AG04449 (cell line): Measurements from ENCODE around the gene SGSM2.
A peak's percentile ranks its signal among the peaks of the same experiment; 100 is the strongest.

Experiments
- CTCF ChIA-PET: fragments of 350-600 bp; formaldehyde crosslinking; extraction: SDS; loops from one replicate; lab custom pipeline; 2021; ENCODE audit warnings: antibody characterized with exemption; lab: Yijun Ruan, JAX
- POLR2A ChIA-PET: fragments of 400-600, 350-600 bp; formaldehyde crosslinking; extraction: SDS; loops from one replicate; lab custom pipeline; 2020; ENCODE audit warnings: antibody characterized with exemption, inconsistent platforms; lab: Yijun Ruan, JAX
- DNase-seq: peaks from one replicate; pipeline ENCODE4 v3.0.0-alpha.2; 2010; ENCODE audit warnings: low read depth, low spot score
- H3K4me3 ChIP-seq: 2 replicates; pipeline ENCODE4 v1.5.1; 2011; ENCODE audit warnings: low read depth, mild to moderate bottlenecking, control low read depth, low read length
- CTCF ChIP-seq: IDR thresholded peaks from one replicate; pipeline ENCODE4 v1.5.1; 2011; ENCODE audit warnings: mild to moderate bottlenecking, moderate library complexity, low read length, control low read depth, inconsistent platforms; ENCODE audit not compliant: insufficient read depth; ENCODE audit errors: missing control alignments

SGSM2 gene

GRCh38 chr17:2396192-2396567 is 58.9 kb downstream of the SGSM2 start:
- ChIA-PET POLR2A (no interaction called here), CTCF (interaction anchor here (0.9 to 1.7 kb wide), 2 partner anchors 14 to 20 kb away, joined by 3 to 5 read pairs; no protein-coding TSS in a partner anchor)
- TF ChIP-seq CTCF: no peak
- DNase-seq: no peak
- peak overlapping the region; percentile 57 for H3K4me3 ChIP-seq

GRCh38 chr17:2396568-2397246 is 59.4 kb downstream of the SGSM2 start:
- ChIA-PET POLR2A (no interaction called here), CTCF (interaction anchor here (1.7 to 1.9 kb wide), 4 partner anchors 13 to 19 kb away, joined by 4 to 7 read pairs (median 6); no protein-coding TSS in a partner anchor)
- no peak for TF ChIP-seq CTCF
- DNase-seq: peak; percentile 94
- peak overlapping the region; percentile 57 for H3K4me3 ChIP-seq

GRCh38 chr17:2397247-2398171 is 60.2 kb downstream of the SGSM2 start:
- peak overlapping the region; percentile 69 for H3K4me3 ChIP-seq
- ChIA-PET CTCF (interaction anchor here (1.0 to 1.9 kb wide), 4 partner anchors 14 to 37 kb away, joined by 3 to 7 read pairs (median 6); no protein-coding TSS in a partner anchor), POLR2A (interaction anchor here (0.8 kb wide), 1 partner anchor 15 kb away, joined by 4 read pairs; no protein-coding TSS in a partner anchor)
- TF ChIP-seq CTCF: no peak
- DNase-seq: no peak

GRCh38 chr17:2398182-2398581 is 60.9 kb downstream of the SGSM2 start:
- ChIA-PET CTCF (interaction anchor here (1.0 to 1.9 kb wide), 4 partner anchors 15 to 38 kb away, joined by 3 to 7 read pairs (median 6); no protein-coding TSS in a partner anchor), POLR2A (interaction anchor here (0.8 kb wide), 1 partner anchor 16 kb away, joined by 4 read pairs; no protein-coding TSS in a partner anchor)

More at GRCh38 chr17:2398182-2398581, 60.9 kb downstream of the SGSM2 start:
- DNase-seq: no peak
- no peak for TF ChIP-seq CTCF
- peak overlapping the region; percentile 69 for H3K4me3 ChIP-seq
